NCI-H82 treated with DMSO at 0.1 percent for 48 hours (cell line): ENCODE measurements around the gene STX8.
A peak's percentile ranks its signal among the peaks of the same experiment; 100 is the strongest.
"Not testable (repeated sequence)": the region's sequence is repeated elsewhere in the genome, so short reads cannot be mapped to it uniquely, and the experiment has no call there.

Experiments used
- DNase-seq: peaks from one replicate; lab custom pipeline; 2025; ENCODE audit not compliant: unreplicated experiment; lab: John Stamatoyannopoulos, UW

The STX8 gene

GRCh38 chr17:9406046-9406606 is 169.5 kb downstream of the STX8 start:
- DNase-seq = no peak

GRCh38 chr17:9403257-9403656 is 172.4 kb downstream of the STX8 start:
- no peak for DNase-seq

GRCh38 chr17:9402590-9403199 is 172.9 kb downstream of the STX8 start:
- peak; percentile 1 for DNase-seq

- DNase-seq = no peak
Observed at GRCh38 chr17:9401434-9401833, 174.2 kb downstream of the STX8 start.

GRCh38 chr17:9389111-9389527 is 186.5 kb downstream of the STX8 start:
- no peak for DNase-seq

- no peak for DNase-seq
Observed at GRCh38 chr17:9386401-9386800, 189.2 kb downstream of the STX8 start.

GRCh38 chr17:9383826-9384225 is 191.8 kb downstream of the STX8 start:
- DNase-seq = no peak

GRCh38 chr17:9382626-9383025 is 193.0 kb downstream of the STX8 start:
- DNase-seq = no peak

GRCh38 chr17:9381068-9381467 is 194.6 kb downstream of the STX8 start:
- DNase-seq = no peak

GRCh38 chr17:9380361-9380760 is 195.3 kb downstream of the STX8 start:
- DNase-seq = no peak

- not testable (repeated sequence) for DNase-seq
Observed at GRCh38 chr17:9376177-9376576, 199.4 kb downstream of the STX8 start.

- no peak for DNase-seq
Observed at GRCh38 chr17:9371019-9371418, 204.6 kb downstream of the STX8 start.

GRCh38 chr17:9370467-9370866 is 205.2 kb downstream of the STX8 start:
- no peak for DNase-seq

- DNase-seq = no peak
Observed at GRCh38 chr17:9368631-9369030, 207.0 kb downstream of the STX8 start.

GRCh38 chr17:9367156-9367555 is 208.5 kb downstream of the STX8 start:
- no peak for DNase-seq

- DNase-seq = no peak
Observed at GRCh38 chr17:9364837-9365430, 210.7 kb downstream of the STX8 start.

GRCh38 chr17:9363440-9364350 is 211.9 kb downstream of the STX8 start:
- DNase-seq = no peak

- DNase-seq = no peak
Observed at GRCh38 chr17:9361188-9361955, 214.2 kb downstream of the STX8 start.

GRCh38 chr17:9360677-9361081 is 214.9 kb downstream of the STX8 start:
- no peak for DNase-seq

GRCh38 chr17:9356488-9356911 is 219.1 kb downstream of the STX8 start:
- no peak for DNase-seq

- DNase-seq = no peak
Observed at GRCh38 chr17:9355846-9356245, 219.8 kb downstream of the STX8 start.
